Fibroblast of the aortic adventitia (primary cell): ENCODE data around the gene WDR38. TPM values are rescaled to one million over a fixed set of nuclear protein-coding genes. Genes with fewer than 3 reads are reported as not detected.
"Not testable (repeated sequence)": the region's sequence is repeated elsewhere in the genome, so short reads cannot be mapped to it uniquely, and the experiment has no call there.

Experiments
- DNase-seq: peaks from one replicate; pipeline ENCODE4 v3.0.0-alpha.2; 2010; ENCODE audit warnings: low read depth
- H3K4me3 ChIP-seq: 2 replicates; pipeline ENCODE4 v1.5.1; 2011; ENCODE audit warnings: low read depth, mild to moderate bottlenecking, control low read depth, low read length, moderate library complexity
- total RNA-seq: library from RNA; depleted of rRNA; stranded (reverse); fragments of >200 nt; gene quantifications from 2 replicates; pipeline ENCODE4 v1.2.3, GENCODE V29; 2012; ENCODE audit warnings: low replicate concordance
- TF ChIP-seq, protein P1 (sequence below): IDR thresholded peaks from 2 replicates; pipeline ENCODE4 v1.5.1; 2011; ENCODE audit warnings: mild to moderate bottlenecking, low read length, control low read depth, inconsistent platforms; ENCODE audit not compliant: insufficient read depth

WDR38 gene
- total RNA-seq, 1 donor = not detected

DNA sequence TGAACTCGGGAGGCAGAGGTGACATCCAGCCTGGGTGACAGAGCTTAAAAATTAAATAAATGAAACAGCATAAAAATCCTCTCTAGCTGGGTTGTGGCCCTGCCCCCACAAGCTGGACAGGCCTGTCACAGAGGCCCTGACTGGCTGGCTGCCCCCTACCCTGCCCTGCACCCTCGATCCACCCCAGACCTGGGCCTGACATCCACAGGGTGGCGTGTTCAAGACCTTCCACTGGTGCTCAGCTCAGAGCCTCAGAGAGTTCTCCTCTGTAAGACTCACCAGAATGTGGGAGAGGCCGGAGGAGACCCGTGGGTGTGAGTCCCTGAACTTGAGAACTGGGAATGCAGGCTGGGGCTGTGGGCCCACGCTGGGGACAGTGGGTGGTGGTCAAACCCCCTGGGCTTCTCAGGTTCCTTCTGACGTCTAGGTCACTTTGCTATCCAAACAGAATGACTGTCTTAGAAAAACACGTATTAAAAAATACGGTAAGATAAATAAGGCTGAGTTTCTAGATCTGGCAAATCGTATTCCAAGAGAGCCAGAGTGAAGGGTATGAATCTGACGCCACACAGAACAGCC lies 9.7 kb upstream of the WDR38 start:
- TF ChIP-seq, protein P1, sequence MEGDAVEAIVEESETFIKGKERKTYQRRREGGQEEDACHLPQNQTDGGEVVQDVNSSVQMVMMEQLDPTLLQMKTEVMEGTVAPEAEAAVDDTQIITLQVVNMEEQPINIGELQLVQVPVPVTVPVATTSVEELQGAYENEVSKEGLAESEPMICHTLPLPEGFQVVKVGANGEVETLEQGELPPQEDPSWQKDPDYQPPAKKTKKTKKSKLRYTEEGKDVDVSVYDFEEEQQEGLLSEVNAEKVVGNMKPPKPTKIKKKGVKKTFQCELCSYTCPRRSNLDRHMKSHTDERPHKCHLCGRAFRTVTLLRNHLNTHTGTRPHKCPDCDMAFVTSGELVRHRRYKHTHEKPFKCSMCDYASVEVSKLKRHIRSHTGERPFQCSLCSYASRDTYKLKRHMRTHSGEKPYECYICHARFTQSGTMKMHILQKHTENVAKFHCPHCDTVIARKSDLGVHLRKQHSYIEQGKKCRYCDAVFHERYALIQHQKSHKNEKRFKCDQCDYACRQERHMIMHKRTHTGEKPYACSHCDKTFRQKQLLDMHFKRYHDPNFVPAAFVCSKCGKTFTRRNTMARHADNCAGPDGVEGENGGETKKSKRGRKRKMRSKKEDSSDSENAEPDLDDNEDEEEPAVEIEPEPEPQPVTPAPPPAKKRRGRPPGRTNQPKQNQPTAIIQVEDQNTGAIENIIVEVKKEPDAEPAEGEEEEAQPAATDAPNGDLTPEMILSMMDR = no peak
- no peak overlapping the region for H3K4me3 ChIP-seq
- DNase-seq = no peak

DNA sequence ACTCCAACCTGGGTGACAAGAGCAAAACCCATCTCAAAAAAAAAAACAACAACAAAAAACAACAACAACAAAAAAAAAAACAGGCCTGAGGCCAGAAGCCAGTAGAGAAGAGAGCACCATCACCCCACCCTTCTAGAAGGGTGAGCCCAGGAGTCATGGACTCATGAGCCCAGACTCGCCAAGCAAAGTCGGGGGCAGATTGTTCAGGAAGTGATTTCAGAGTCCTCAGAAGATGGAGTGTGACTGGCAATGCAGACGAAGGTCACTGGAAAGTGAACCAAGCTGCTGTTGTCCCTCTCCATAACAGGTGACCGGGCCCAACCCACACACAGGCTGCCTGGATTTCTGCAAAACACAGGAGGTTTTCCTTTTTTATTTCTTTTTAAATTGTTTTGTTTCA lies 9.0 kb upstream of the WDR38 start:
- no peak for DNase-seq
- TF ChIP-seq, protein P1 = no peak
- no peak overlapping the region for H3K4me3 ChIP-seq

DNA sequence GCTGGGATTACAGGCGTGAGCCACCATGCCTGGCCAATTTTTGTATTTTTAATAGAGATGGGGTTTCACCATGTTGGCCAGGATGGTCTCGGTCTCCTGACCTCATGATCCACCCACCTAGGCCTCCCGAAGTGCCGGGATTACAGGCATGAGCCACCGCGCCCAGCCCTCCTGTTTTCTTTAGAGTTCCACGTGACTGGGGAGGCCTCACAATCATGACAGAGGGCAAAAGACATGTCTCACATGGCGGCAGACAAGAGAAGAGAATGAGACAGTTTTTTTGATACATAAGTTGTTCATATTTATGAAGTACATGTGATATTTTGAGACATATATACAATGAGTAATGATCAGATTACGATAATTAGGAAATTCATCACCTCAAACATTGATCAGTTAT lies 6.8 kb upstream of the WDR38 start:
- H3K4me3 ChIP-seq, DNase-seq: not testable (repeated sequence)

DNA sequence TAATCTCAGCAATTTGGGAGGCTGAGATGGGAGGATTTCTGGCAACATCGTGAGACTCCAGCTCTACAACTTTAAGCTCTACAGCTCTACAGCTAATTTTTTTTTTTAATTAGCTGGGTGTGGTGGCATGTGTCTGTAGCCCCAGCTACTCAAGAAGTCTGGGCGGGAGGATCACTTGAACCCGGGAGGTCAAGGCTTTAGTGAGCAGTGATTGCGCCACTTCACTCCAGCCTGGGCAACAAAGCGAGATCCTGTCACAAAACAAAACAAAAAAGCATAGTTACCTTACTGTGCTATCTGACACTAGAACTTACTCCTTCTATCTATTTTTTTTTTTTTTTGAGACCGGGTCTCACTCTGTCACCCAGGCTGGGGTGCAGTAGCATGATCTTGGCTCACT lies 6.3 kb upstream of the WDR38 start:
- no peak overlapping the region for H3K4me3 ChIP-seq

DNA sequence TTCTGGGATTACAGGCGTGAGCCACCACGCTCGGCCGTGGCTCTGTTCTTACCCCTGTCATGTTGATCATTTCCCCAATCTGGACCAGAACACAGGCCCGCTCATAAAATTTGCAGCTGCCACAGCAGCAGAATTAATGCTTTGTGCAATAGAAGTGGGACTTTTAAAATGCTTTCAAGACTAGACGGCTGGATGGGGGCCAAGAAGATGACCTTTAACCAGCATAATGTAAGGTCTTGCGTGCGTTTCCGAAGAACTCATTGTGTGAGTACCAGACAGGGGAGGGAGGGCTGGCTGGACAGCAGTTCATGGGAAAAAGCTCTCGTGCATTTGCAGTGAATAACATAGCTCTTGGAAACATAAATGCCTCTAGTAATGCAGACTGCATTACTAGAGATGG lies 3.5 kb upstream of the WDR38 start:
- DNase-seq = peak; percentile 81
- TF ChIP-seq, protein P1 = no peak
- H3K4me3 ChIP-seq = no peak overlapping the region

More for the DNA sequence above, 6.3 kb upstream of the WDR38 start:
- no peak for DNase-seq
- TF ChIP-seq, protein P1 = no peak

DNA sequence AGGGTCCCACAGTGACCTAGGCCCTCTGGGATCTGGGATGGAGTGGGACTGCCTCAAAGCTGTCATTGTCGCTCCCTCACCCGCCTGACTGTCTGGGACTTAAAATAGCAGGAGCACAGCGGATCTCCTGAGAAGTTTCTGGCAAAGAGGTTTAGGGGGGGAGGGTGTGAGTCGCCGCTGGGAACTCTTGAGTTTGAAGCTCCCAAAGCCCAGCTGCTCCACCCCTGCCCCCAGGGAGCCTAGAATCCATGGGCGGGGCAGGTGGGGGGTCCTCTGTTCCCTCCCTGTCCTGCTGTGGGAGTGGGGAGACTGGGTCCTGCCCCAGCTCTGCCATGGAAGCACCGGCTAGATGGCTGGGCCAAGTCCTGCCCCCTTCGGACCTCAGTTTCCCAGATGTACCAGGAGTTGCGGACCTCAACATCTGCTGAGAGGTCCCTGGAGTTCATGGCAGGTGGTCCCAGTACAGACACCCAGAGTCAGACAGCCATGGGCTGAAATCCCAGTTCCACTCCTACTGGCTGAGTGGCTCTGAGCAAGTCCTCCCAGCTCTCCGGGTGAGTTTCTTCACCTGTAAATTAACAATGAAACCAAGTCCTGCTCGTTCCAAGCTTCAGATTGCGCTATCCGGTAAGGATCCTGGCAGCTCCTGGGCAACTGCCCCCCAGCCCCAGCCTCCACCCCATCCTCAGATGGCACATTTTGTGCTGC lies 985 bp upstream of the WDR38 start:
- no peak for DNase-seq
- TF ChIP-seq, protein P1 = no peak
- no peak overlapping the region for H3K4me3 ChIP-seq

DNA sequence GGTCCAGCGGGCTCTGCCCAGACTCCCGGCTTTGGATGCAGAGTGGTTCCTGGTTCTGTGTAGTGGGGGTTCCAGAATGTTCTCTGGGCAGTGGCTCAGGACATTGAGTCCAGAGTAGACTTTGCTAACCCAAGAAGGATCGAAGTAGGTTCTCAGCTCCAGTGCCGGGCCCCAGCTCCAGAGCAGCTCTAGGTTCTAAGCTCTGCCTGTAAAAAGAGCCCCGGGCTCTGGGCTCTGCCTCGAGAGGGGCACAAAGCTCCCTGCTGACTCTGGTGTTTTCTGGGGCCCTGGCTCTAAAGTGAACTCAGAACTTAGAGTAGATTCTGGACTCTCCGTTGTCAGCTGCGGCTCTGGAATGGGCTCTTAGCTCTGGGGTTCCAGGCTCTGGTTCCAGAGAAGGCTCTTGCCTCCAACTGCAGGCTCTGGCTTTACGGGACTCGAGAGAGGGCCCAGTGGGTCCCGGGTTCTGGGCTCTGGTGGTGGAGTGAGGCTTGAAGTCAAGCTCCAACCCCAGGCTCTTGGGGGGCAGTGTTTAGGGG lies 414 bp downstream of the WDR38 start:
- H3K4me3 ChIP-seq = peak overlapping the region; percentile 69
- TF ChIP-seq, protein P1 = no peak

More for the DNA sequence above, 414 bp downstream of the WDR38 start:
- no peak for DNase-seq
